GM12878 (cell line): ENCODE results near the gene KITLG. TPM values are rescaled to one million over a fixed set of nuclear protein-coding genes. Genes with fewer than 3 reads are reported as not detected.

Experiments
- ATAC-seq: fragments of 200-7000 bp; cut with Tn5 transposase; 3 replicates; pipeline ENCODE4 v1.9.1; 2020; ENCODE audit warnings: mild to moderate bottlenecking, moderate library complexity
- BruUV-seq: library from RNA; stranded (reverse); fragments of 400-500 nt; replicated peaks from 2 replicates; lab custom pipeline; 2021; lab: Mats Ljungman, UMichigan
- CTCF ChIA-PET: fragments of 300-600 bp; sonication (Branson Sonifier 250); formaldehyde crosslinking; extraction: SDS; loops from one replicate; lab custom pipeline; 2021; ENCODE audit warnings: inconsistent platforms; lab: Yijun Ruan, JAX
- POLR2A ChIA-PET: fragments of 350-600 bp; formaldehyde crosslinking; extraction: SDS; loops from one replicate; lab custom pipeline; 2021; ENCODE audit warnings: inconsistent platforms; lab: Charles Lee
- RAD21 ChIA-PET: fragments of 300-600 bp; sonication (Branson Sonifier 250); formaldehyde crosslinking; loops from one replicate; lab custom pipeline; 2023; ENCODE audit warnings: antibody characterized with exemption; ENCODE audit not compliant: unreplicated experiment; lab: Charles Lee
- SMC1A ChIA-PET: fragments of 300-600 bp; sonication (Branson Sonifier 250); formaldehyde crosslinking; loops from one replicate; lab custom pipeline; 2023; ENCODE audit not compliant: unreplicated experiment, uncharacterized antibody; lab: Charles Lee
- DNase-seq: peaks from one replicate; pipeline ENCODE4 v3.0.0-alpha.2; 2011; ENCODE audit warnings: low read depth, low spot score
- FAIRE-seq: peaks from 3 replicates; lab custom pipeline; 2011; peaks lifted over from hg19 to GRCh38; lab: Jason Lieb, UNC
- H2AFZ ChIP-seq: 2 replicates; pipeline ENCODE4 v1.6.0; 2011; ENCODE audit warnings: low read depth, low read length, control low read depth; ENCODE audit not compliant: control insufficient read depth
- H3K27ac ChIP-seq: 2 replicates; pipeline ENCODE4 v1.5.1; 2011; ENCODE audit warnings: control low read depth; ENCODE audit not compliant: control insufficient read depth, insufficient read depth
- H3K27me3 ChIP-seq, 2 experiments: replicated peaks in 1 of 2; 2 replicates each; pipeline versions ENCODE4 v1.6.0 to v1.6.1; 2011; ENCODE audit warnings: low read length in 1 of 2; ENCODE audit not compliant: control insufficient read depth in 2 of 2, insufficient read depth in 2 of 2
- H3K36me3 ChIP-seq, 2 experiments: 2 replicates each; pipeline ENCODE4 v1.5.1; 2011; ENCODE audit warnings: low read length in 1 of 2; ENCODE audit not compliant: control insufficient read depth in 2 of 2, insufficient read depth in 2 of 2
- H3K4me1 ChIP-seq: 2 replicates; pipeline ENCODE4 v1.6.1; 2011; ENCODE audit warnings: mild to moderate bottlenecking, low read length, moderate library complexity, mixed read lengths; ENCODE audit not compliant: control insufficient read depth, insufficient read depth
- H3K4me2 ChIP-seq: 2 replicates; pipeline ENCODE4 v1.6.0; 2011; ENCODE audit warnings: control low read depth; ENCODE audit not compliant: control insufficient read depth, insufficient read depth
- H3K4me3 ChIP-seq: fragments of 200-600 bp; sonication (generic); 2 replicates; pipeline ENCODE4 v1.5.1; 2016
- H3K79me2 ChIP-seq: 2 replicates; pipeline ENCODE4 v1.6.0; 2011; ENCODE audit warnings: low read length; ENCODE audit not compliant: control insufficient read depth, insufficient read depth
- H3K9ac ChIP-seq: 2 replicates; pipeline ENCODE4 v1.8.0; 2011; ENCODE audit warnings: low read length, control low read depth, mixed read lengths; ENCODE audit not compliant: control insufficient read depth, insufficient read depth
- H3K9me3 ChIP-seq: replicated peaks from 3 replicates; pipeline ENCODE4 v1.5.1; 2011; ENCODE audit warnings: mild to moderate bottlenecking, low read length; ENCODE audit not compliant: control insufficient read depth, insufficient read depth
- H4K20me1 ChIP-seq: 2 replicates; pipeline ENCODE4 v1.6.0; 2011; ENCODE audit not compliant: control insufficient read depth, insufficient read depth
- CREM ChIP-seq: IDR thresholded peaks from 2 replicates; pipeline ENCODE4 v1.6.1; 2014; ENCODE audit warnings: antibody characterized with exemption, low read depth
- E2F4 ChIP-seq: IDR thresholded peaks from 2 replicates; pipeline ENCODE4 v1.6.1; 2012; ENCODE audit warnings: low read depth, low read length, improper control_type of control experiment
- E4F1 ChIP-seq: fragments of 450-650 bp; IDR thresholded peaks from 2 replicates; pipeline ENCODE4 v1.6.1; 2018; ENCODE audit warnings: borderline replicate concordance, mild to moderate bottlenecking; ENCODE audit not compliant: partially characterized antibody
- ETV6 ChIP-seq, 2 experiments: fragments of 450-650 bp in 1 of 2; IDR thresholded peaks in 1 of 2; conservative IDR thresholded peaks in 1 of 2; 2 replicates each; pipeline ENCODE4 v1.6.1; 2014; ENCODE audit warnings: antibody characterized with exemption in 1 of 2, borderline replicate concordance in 1 of 2, low read depth in 1 of 2, mild to moderate bottlenecking in 1 of 2, moderate library complexity in 1 of 2
- NRF1 ChIP-seq: conservative IDR thresholded peaks from 2 replicates; pipeline ENCODE4 v1.6.1; 2011; ENCODE audit warnings: mild to moderate bottlenecking, low read depth, low read length, improper control_type of control experiment
- WGBS: methylation state at CpG from one replicate; pipeline ENCODE4 v1.1.6; 2016; ENCODE audit warnings: low lambda C conversion rate; ENCODE audit not compliant: insufficient replicate concordance, insufficient coverage; ENCODE audit errors: missing lambda C conversion rate; 5-methylcytosine and 5-hydroxymethylcytosine counted together
- in situ Hi-C: fragments of 300-500 bp; cut with MboI; formaldehyde crosslinking; loops from 9 replicates; pipeline ENCODE4 v1.14.3; 2018; ENCODE audit warnings: mixed read lengths
- intact Hi-C: fragments of 100-400 bp; cut with micrococcal nuclease; formaldehyde crosslinking; loops from one replicate; pipeline ENCODE4 v1.14.2; 2022; ENCODE audit not compliant: unreplicated experiment
- polyA plus RNA-seq, 11 experiments: library from polyadenylated mRNA; depleted of rRNA in 4 of 11; unstranded in 6 of 11; stranded (reverse) in 5 of 11; fragments of >200 nt; fragmentation: Nextera tagmentation in 4 of 11; fragmentation: Illumina TruSeq in 1 of 11; extraction: Ambion mirVana in 4 of 11; extraction: Trizol in 1 of 11; gene quantifications; 1 replicate in 1 of 11; 2 replicates in 10 of 11; pipeline versions ENCODE4 v1.2.1 to v1.2.3, GENCODE V29; 2011 to 2016; ENCODE audit warnings: inconsistent platforms in 2 of 11, missing spikeins in 2 of 11, low read depth in 1 of 11
- total RNA-seq, 4 experiments: library from RNA; depleted of rRNA in 3 of 4; stranded (reverse); fragments of >200 nt in 3 of 4; fragmentation: Illumina TruSeq in 1 of 4; extraction: Trizol in 1 of 4; gene quantifications; 2 replicates each; pipeline versions ENCODE4 v1.2.1 to v1.2.3, GENCODE V29; 2013 to 2021
- TF ChIP-seq, protein P1 (sequence below): IDR thresholded peaks from 2 replicates; pipeline ENCODE4 v1.6.1; 2012; ENCODE audit warnings: low read depth, low read length, improper control_type of control experiment

Gene KITLG
- total and polyA plus RNA-seq, 10 of the 15 experiments (the other 5 are each of a cell fraction or from before 2014, with no cell fraction given): 0.02 to 0.51 (median 0.09) TPM; not detected in 1

- no TSS peak for BruUV-seq
- ChIA-PET CTCF (no interaction called here), POLR2A (no interaction called here), RAD21 (no interaction called here), SMC1A (no interaction called here)
- in situ Hi-C loops (no loop called here), intact Hi-C loops (loop anchor here (5.0 kb wide), 1 partner anchor 422 kb away; no protein-coding TSS in a partner anchor)
- Histone ChIP-seq H3K27me3 (peaks cover 5 to 12% of the 10 kb centered on the region in 2 experiments), H3K4me2 (no peak overlapping the region), H3K9ac (no peak overlapping the region), H3K4me3 (no peak overlapping the region), H3K27ac (no peak overlapping the region), H3K4me1 (no peaks in the 10 kb centered on the region), H2AFZ (no peak overlapping the region), H3K36me3 (no peaks in the 10 kb centered on the region), H4K20me1 (no peaks in the 10 kb centered on the region), H3K9me3 (no peaks in the 10 kb centered on the region), H3K79me2 (no peaks in the 10 kb centered on the region)
- FAIRE-seq (no peak), DNase-seq (no peak), ATAC-seq (no peak)
- no peak for TF ChIP-seq ETV6 (conservative IDR thresholded peaks at IDR 0.05 in 1 of 2, IDR thresholded peaks at IDR 0.05 in 1 of 2; ENCODE audit: borderline replicate concordance in 1 of 2, low read depth in 1 of 2)
- TF ChIP-seq NRF1: no peak
- TF ChIP-seq CREM: no peak
- TF ChIP-seq E2F4: no peak
- no peak for TF ChIP-seq E4F1
- TF ChIP-seq, protein P1, sequence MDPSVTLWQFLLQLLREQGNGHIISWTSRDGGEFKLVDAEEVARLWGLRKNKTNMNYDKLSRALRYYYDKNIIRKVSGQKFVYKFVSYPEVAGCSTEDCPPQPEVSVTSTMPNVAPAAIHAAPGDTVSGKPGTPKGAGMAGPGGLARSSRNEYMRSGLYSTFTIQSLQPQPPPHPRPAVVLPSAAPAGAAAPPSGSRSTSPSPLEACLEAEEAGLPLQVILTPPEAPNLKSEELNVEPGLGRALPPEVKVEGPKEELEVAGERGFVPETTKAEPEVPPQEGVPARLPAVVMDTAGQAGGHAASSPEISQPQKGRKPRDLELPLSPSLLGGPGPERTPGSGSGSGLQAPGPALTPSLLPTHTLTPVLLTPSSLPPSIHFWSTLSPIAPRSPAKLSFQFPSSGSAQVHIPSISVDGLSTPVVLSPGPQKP: no peak
- 2% methylated on average over 2 of the region's 2 CpGs for WGBS
Observed at GRCh38 chr12:88575361-88575970, 4.8 kb downstream of the KITLG start.
